Common myeloid progenitor, CD34-positive (primary cell): ENCODE data around the gene MACROD2.

Experiments used
- CTCF ChIA-PET: fragments of 350-600 bp; sonication (Branson Sonifier 250); formaldehyde crosslinking; loops from one replicate; lab custom pipeline; 2021; ENCODE audit warnings: antibody characterized with exemption; lab: Charles Lee
- POLR2A ChIA-PET: fragments of 350-600 bp; sonication (Branson Sonifier 250); formaldehyde crosslinking; loops from one replicate; lab custom pipeline; 2021; ENCODE audit warnings: antibody characterized with exemption; lab: Charles Lee
- DNase-seq, 3 donors: peaks; one replicate each; pipeline versions ENCODE4 v3.0.0 to v3.0.0-alpha.2; 2013
- H3K27ac ChIP-seq, 2 experiments: 1 replicate in 1 of 2; 2 replicates in 1 of 2; pipeline ENCODE4 v1.7.0; 2013; ENCODE audit warnings: inconsistent platforms in 2 of 2, low read length in 2 of 2, mild to moderate bottlenecking in 2 of 2, low read depth in 1 of 2, moderate library complexity in 1 of 2; ENCODE audit not compliant: severe bottlenecking in 2 of 2, insufficient read depth in 1 of 2, poor library complexity in 1 of 2
- H3K27me3 ChIP-seq, 5 experiments: replicated peaks in 2 of 5; 1 replicate in 3 of 5; 2 replicates in 2 of 5; pipeline versions ENCODE4 v1.6.1 to v1.7.0; 2013; ENCODE audit warnings: low read length in 4 of 5, mild to moderate bottlenecking in 2 of 5, moderate library complexity in 2 of 5, inconsistent platforms in 1 of 5; ENCODE audit not compliant: insufficient read depth in 5 of 5, control insufficient read depth in 4 of 5
- H3K36me3 ChIP-seq, 4 experiments: 1 replicate in 2 of 4; 2 replicates in 2 of 4; pipeline versions ENCODE4 v1.6.1 to v1.7.0; 2013; ENCODE audit warnings: low read length in 3 of 4, control low read depth in 1 of 4, mild to moderate bottlenecking in 1 of 4; ENCODE audit not compliant: control insufficient read depth in 4 of 4, insufficient read depth in 4 of 4
- H3K4me1 ChIP-seq, 4 experiments: 1 replicate in 3 of 4; 2 replicates in 1 of 4; pipeline versions ENCODE4 v1.6.1 to v1.7.1; 2013; ENCODE audit warnings: low read length in 3 of 4, mild to moderate bottlenecking in 3 of 4, control low read depth in 1 of 4, inconsistent platforms in 1 of 4, moderate library complexity in 1 of 4; ENCODE audit not compliant: control insufficient read depth in 4 of 4, insufficient read depth in 4 of 4; ENCODE audit errors: control extremely low read depth in 1 of 4
- H3K4me3 ChIP-seq, 7 experiments: 1 replicate in 4 of 7; 2 replicates in 3 of 7; pipeline versions ENCODE4 v1.5.1 to v1.7.0; 2013; ENCODE audit warnings: mild to moderate bottlenecking in 7 of 7, low read length in 6 of 7, moderate library complexity in 6 of 7, inconsistent platforms in 2 of 7, low read depth in 2 of 7, control low read depth in 1 of 7; ENCODE audit not compliant: insufficient read depth in 4 of 7, control insufficient read depth in 1 of 7; ENCODE audit errors: extremely low read depth in 1 of 7
- H3K9me3 ChIP-seq, 5 experiments: 1 replicate in 4 of 5; 2 replicates in 1 of 5; pipeline versions ENCODE4 v1.6.1 to v1.7.1; 2013; ENCODE audit warnings: low read length in 4 of 5, mild to moderate bottlenecking in 2 of 5, inconsistent platforms in 1 of 5, low read depth in 1 of 5, moderate library complexity in 1 of 5; ENCODE audit not compliant: control insufficient read depth in 4 of 5, insufficient read depth in 2 of 5; ENCODE audit errors: control extremely low read depth in 1 of 5
- WGBS: methylation state at CpG from one replicate; pipeline ENCODE4 v1.1.5; 2013; ENCODE audit not compliant: insufficient coverage; 5-methylcytosine and 5-hydroxymethylcytosine counted together

The MACROD2 gene

GRCh38 chr20:15511551-15511950, 1516.2 kb downstream of the MACROD2 start:
- DNase-seq = no peak
- WGBS = no CpG with 5 or more reads among the region's 1 CpG
- H3K36me3 ChIP-seq = no peaks in the 10 kb centered on the region
- no peaks in the 10 kb centered on the region for H3K4me1 ChIP-seq
- H3K27me3 ChIP-seq = no peaks in the 10 kb centered on the region
- H3K27ac ChIP-seq = no peak overlapping the region
- ChIA-PET POLR2A (no interaction called here), CTCF (no interaction called here)
- no peak overlapping the region for H3K4me3 ChIP-seq
- H3K9me3 ChIP-seq = no peaks in the 10 kb centered on the region

- WGBS = 83% methylated on average over 3 of the region's 5 CpGs
- POLR2A ChIA-PET = no interaction called here
These were observed 1517.6 kb downstream of the MACROD2 start for GRCh38 chr20:15512916-15513315.

GRCh38 chr20:15515691-15516090, 1520.4 kb downstream of the MACROD2 start:
- POLR2A ChIA-PET = no interaction called here
- H3K27ac ChIP-seq = no peak overlapping the region

More at GRCh38 chr20:15512916-15513315, 1517.6 kb downstream of the MACROD2 start:
- CTCF ChIA-PET = no interaction called here
- Histone ChIP-seq H3K4me1 (no peaks in the 10 kb centered on the region), H3K36me3 (no peaks in the 10 kb centered on the region), H3K27me3 (no peaks in the 10 kb centered on the region), H3K27ac (no peak overlapping the region), H3K4me3 (no peak overlapping the region), H3K9me3 (no peaks in the 10 kb centered on the region)
- DNase-seq = no peak

GRCh38 chr20:15520930-15521524, 1525.7 kb downstream of the MACROD2 start:
- no CpG with 5 or more reads among the region's 6 CpGs for WGBS

More at GRCh38 chr20:15515691-15516090, 1520.4 kb downstream of the MACROD2 start:
- H3K4me1 ChIP-seq = no peaks in the 10 kb centered on the region
- 90% methylated on average over 2 of the region's 2 CpGs for WGBS
- H3K4me3 ChIP-seq = no peak overlapping the region
- H3K9me3 ChIP-seq = peaks cover 0 to 3% (median 0%) of the 10 kb centered on the region in 5 experiments
- CTCF ChIA-PET = no interaction called here
- H3K27me3 ChIP-seq = no peaks in the 10 kb centered on the region
- H3K36me3 ChIP-seq = no peaks in the 10 kb centered on the region
- no peak for DNase-seq

GRCh38 chr20:15523400-15523799, 1528.1 kb downstream of the MACROD2 start:
- H3K9me3 ChIP-seq = peaks cover 0 to 3% (median 1%) of the 10 kb centered on the region in 5 experiments
- DNase-seq = no peak
- H3K36me3 ChIP-seq = no peaks in the 10 kb centered on the region
- no peak overlapping the region for H3K27ac ChIP-seq
- H3K4me1 ChIP-seq = no peaks in the 10 kb centered on the region
- no peaks in the 10 kb centered on the region for H3K27me3 ChIP-seq
- 84% methylated on average over 3 of the region's 3 CpGs for WGBS
- ChIA-PET CTCF (no interaction called here), POLR2A (interaction anchor here (0.5 kb wide), 1 partner anchor 731 kb away, joined by 3 read pairs; no protein-coding TSS in a partner anchor)
- H3K4me3 ChIP-seq = no peak overlapping the region

More at GRCh38 chr20:15520930-15521524, 1525.7 kb downstream of the MACROD2 start:
- Histone ChIP-seq H3K27ac (no peak overlapping the region), H3K4me1 (no peaks in the 10 kb centered on the region), H3K4me3 (no peak overlapping the region), H3K27me3 (no peaks in the 10 kb centered on the region), H3K9me3 (peaks cover 0 to 3% (median 1%) of the 10 kb centered on the region in 5 experiments), H3K36me3 (no peaks in the 10 kb centered on the region)
- ChIA-PET POLR2A (no interaction called here), CTCF (no interaction called here)
- no peak for DNase-seq

GRCh38 chr20:15528391-15529111, 1533.2 kb downstream of the MACROD2 start:
- WGBS = no CpG with 5 or more reads among the region's 4 CpGs
- CTCF ChIA-PET = no interaction called here

GRCh38 chr20:15535863-15536262, 1540.5 kb downstream of the MACROD2 start:
- Histone ChIP-seq H3K4me3 (no peak overlapping the region), H3K27ac (no peak overlapping the region), H3K36me3 (no peaks in the 10 kb centered on the region), H3K9me3 (no peaks in the 10 kb centered on the region), H3K4me1 (no peaks in the 10 kb centered on the region), H3K27me3 (no peaks in the 10 kb centered on the region)
- ChIA-PET CTCF (no interaction called here), POLR2A (no interaction called here)
- no peak for DNase-seq
- WGBS = 94% methylated on average over 3 of the region's 3 CpGs

More at GRCh38 chr20:15528391-15529111, 1533.2 kb downstream of the MACROD2 start:
- POLR2A ChIA-PET = no interaction called here
- Histone ChIP-seq H3K27me3 (no peaks in the 10 kb centered on the region), H3K27ac (no peak overlapping the region), H3K9me3 (peaks cover 0 to 3% (median 0%) of the 10 kb centered on the region in 5 experiments), H3K36me3 (no peaks in the 10 kb centered on the region), H3K4me3 (no peak overlapping the region), H3K4me1 (no peaks in the 10 kb centered on the region)
- DNase-seq = peak; percentile 2 to 66 (median 21)
